Stimulated activated CD4-positive, alpha-beta T cell treated with anti-CD3 and anti-CD28 coated beads, Interleukin-1b, Interleukin-23, amount 100 ng/mL, for 4 hours (primary cell): Measurements from ENCODE around the gene DEDD.
"Not testable (repeated sequence)": the region's sequence is repeated elsewhere in the genome, so short reads cannot be mapped to it uniquely, and the experiment has no call there.

Experiments used
- DNase-seq, 2 donors: peaks; one replicate each; pipeline ENCODE4 v3.0.0-alpha.2; 2020; ENCODE audit warnings: low read depth in 2 of 2

Gene DEDD

GRCh38 chr1:161127649-161128048 is 4.8 kb downstream of the DEDD start:
- no peak for DNase-seq

GRCh38 chr1:161122967-161123366 is 9.5 kb downstream of the DEDD start:
- no peak for DNase-seq

- no peak for DNase-seq
These were observed 10.6 kb downstream of the DEDD start for GRCh38 chr1:161121834-161122233.

- no peak for DNase-seq
These were observed 11.3 kb downstream of the DEDD start for GRCh38 chr1:161121042-161121650.

GRCh38 chr1:161119092-161119903 is 13.2 kb downstream of the DEDD start:
- DNase-seq, result peak; percentile 29 to 45

GRCh38 chr1:161117759-161118581 is 14.5 kb downstream of the DEDD start, which contains the start of the genes NIT1 and PFDN2:
Gene NIT1, plus strand, starts transcription at chr1:161118105. Its CDS starts 72 bp downstream, at chr1:161118177.
Gene PFDN2, minus strand, starts transcription at chr1:161118037. Its CDS starts 11 bp downstream, at chr1:161118026.
- DNase-seq, result peak; percentile 72 to 80

GRCh38 chr1:161115961-161116360 is 16.5 kb downstream of the DEDD start:
- not testable (repeated sequence) for DNase-seq

GRCh38 chr1:161115132-161115711 is 17.2 kb downstream of the DEDD start:
- no peak for DNase-seq

- no peak for DNase-seq
These were observed 17.9 kb downstream of the DEDD start for GRCh38 chr1:161114556-161114955.

GRCh38 chr1:161113915-161114314 is 18.6 kb downstream of the DEDD start:
- no peak for DNase-seq

GRCh38 chr1:161111527-161111926 is 20.9 kb downstream of the DEDD start:
- no peak for DNase-seq

- DNase-seq, result no peak
These were observed 21.4 kb downstream of the DEDD start for GRCh38 chr1:161111117-161111516.

GRCh38 chr1:161106431-161106830 is 26.0 kb downstream of the DEDD start:
- DNase-seq, result no peak

- DNase-seq, result no peak
These were observed 31.9 kb downstream of the DEDD start for GRCh38 chr1:161100556-161100955.

GRCh38 chr1:161099090-161099802 is 33.2 kb downstream of the DEDD start:
- no peak for DNase-seq

GRCh38 chr1:161098210-161099068 is 34.0 kb downstream of the DEDD start, which contains the start of gene KLHDC9:
Gene KLHDC9, plus strand, starts transcription at chr1:161098361. Its CDS starts 175 bp downstream, at chr1:161098536.
- peak; percentile 22 to 40 for DNase-seq

GRCh38 chr1:161096530-161096929 is 35.9 kb downstream of the DEDD start:
- DNase-seq, result no peak

GRCh38 chr1:161096015-161096414 is 36.5 kb downstream of the DEDD start:
- no peak for DNase-seq

- DNase-seq, result no peak
These were observed 37.2 kb downstream of the DEDD start for GRCh38 chr1:161095230-161095629.

- DNase-seq, result no peak
These were observed 38.0 kb downstream of the DEDD start for GRCh38 chr1:161094481-161094880.
